OCI-LY7 (cell line): Measurements from ENCODE around the gene ULK1. TPM values are rescaled to one million over a fixed set of nuclear protein-coding genes. Genes with fewer than 3 reads are reported as not detected.

Source experiments
- BruUV-seq: library from RNA; stranded (reverse); fragments of 400-500 nt; replicated peaks from 2 replicates; lab custom pipeline; 2021; lab: Mats Ljungman, UMichigan
- CTCF ChIA-PET: fragments of 300-600 bp; sonication (Branson Sonifier 250); formaldehyde crosslinking; loops from one replicate; lab custom pipeline; 2022; ENCODE audit warnings: antibody characterized with exemption; ENCODE audit not compliant: unreplicated experiment; lab: Charles Lee
- POLR2A ChIA-PET: fragments of 300-600 bp; sonication (Branson Sonifier 250); formaldehyde crosslinking; loops from one replicate; lab custom pipeline; 2022; ENCODE audit warnings: antibody characterized with exemption; lab: Charles Lee
- DNase-seq: peaks from one replicate; pipeline ENCODE4 v3.0.0-alpha.2; 2015; ENCODE audit warnings: low spot score
- H2AFZ ChIP-seq: fragments of 200-600 bp; sonication (generic), shearing (Covaris generic); 2 replicates; pipeline ENCODE4 v1.6.1; 2014; ENCODE audit warnings: mild to moderate bottlenecking, antibody characterized with exemption, low read length, moderate library complexity
- H3K27ac ChIP-seq: fragments of 200-600 bp; sonication (generic); 2 replicates; pipeline ENCODE4 v1.5.1; 2014; ENCODE audit warnings: mixed run types, low read depth, mild to moderate bottlenecking, moderate library complexity, low read length, inconsistent platforms; ENCODE audit not compliant: poor library complexity, severe bottlenecking
- H3K36me3 ChIP-seq: fragments of 200-600 bp; sonication (generic); 2 replicates; pipeline ENCODE4 v1.6.1; 2014; ENCODE audit warnings: mild to moderate bottlenecking, antibody characterized with exemption, low read length, moderate library complexity, mixed read lengths; ENCODE audit not compliant: insufficient read depth
- H3K4me1 ChIP-seq: fragments of 200-600 bp; sonication (generic); 2 replicates; pipeline ENCODE4 v1.5.1; 2014; ENCODE audit warnings: mild to moderate bottlenecking, low read length; ENCODE audit not compliant: insufficient read depth, poor library complexity, severe bottlenecking
- H3K4me2 ChIP-seq: fragments of 200-600 bp; sonication (generic); 2 replicates; pipeline ENCODE4 v1.6.1; 2014; ENCODE audit warnings: mild to moderate bottlenecking, low read length
- H3K4me3 ChIP-seq: fragments of 200-600 bp; sonication (generic); 2 replicates; pipeline ENCODE4 v1.5.1; 2014; ENCODE audit warnings: mild to moderate bottlenecking, low read depth, low read length; ENCODE audit not compliant: poor library complexity, severe bottlenecking
- H3K79me2 ChIP-seq: fragments of 200-600 bp; sonication (generic); 2 replicates; pipeline ENCODE4 v1.6.1; 2016; ENCODE audit warnings: low read depth, mild to moderate bottlenecking, low read length, moderate library complexity, mixed read lengths; ENCODE audit not compliant: insufficient read depth
- H3K9me2 ChIP-seq: fragments of 200-600 bp; sonication (generic); 2 replicates; pipeline ENCODE4 v1.6.1; 2016; ENCODE audit warnings: mild to moderate bottlenecking, low read length, mixed read lengths; ENCODE audit not compliant: insufficient read depth
- H3K9me3 ChIP-seq: fragments of 200-600 bp; sonication (generic); 2 replicates; pipeline ENCODE4 v1.6.1; 2014; ENCODE audit warnings: mild to moderate bottlenecking, mixed run types, low read length, mixed read lengths
- H4K20me1 ChIP-seq: fragments of 200-600 bp; sonication (generic); 2 replicates; pipeline ENCODE4 v1.6.1; 2014; ENCODE audit warnings: mild to moderate bottlenecking, antibody characterized with exemption, low read length, moderate library complexity, mixed read lengths; ENCODE audit not compliant: insufficient read depth
- CTCF ChIP-seq: fragments of 200-600 bp; sonication (generic); conservative IDR thresholded peaks from 2 replicates; pipeline ENCODE4 v1.5.1; 2014; ENCODE audit warnings: mild to moderate bottlenecking, antibody characterized with exemption, low read length, moderate library complexity, mixed read lengths
- EZH2phosphoT487 ChIP-seq: fragments of 200-600 bp; sonication (generic); IDR thresholded peaks from 2 replicates; pipeline ENCODE4 v1.6.1; 2018; ENCODE audit warnings: low read depth, borderline replicate concordance, mild to moderate bottlenecking, mixed run types, antibody characterized with exemption, low read length, moderate library complexity, mixed read lengths
- intact Hi-C: fragments of 100-400 bp; cut with micrococcal nuclease; formaldehyde crosslinking; loops from one replicate; pipeline ENCODE4 v1.10.0; 2022; ENCODE audit not compliant: unreplicated experiment
- total RNA-seq, 2 experiments: library from RNA; depleted of rRNA in 1 of 2; stranded (reverse); fragments of >200 nt in 1 of 2; shearing (Covaris generic) in 1 of 2; gene quantifications; 2 replicates each; pipeline ENCODE4 v1.2.3, GENCODE V29; 2014 to 2022

Gene ULK1
- total RNA-seq, 2 experiments from 2014 or later = 4.3 to 15.5 TPM

- H3K9me3 ChIP-seq = no peaks in the 10 kb centered on the region
- ChIA-PET POLR2A (no interaction called here), CTCF (no interaction called here)
- no peaks in the 10 kb centered on the region for H3K4me1 ChIP-seq
- no peaks in the 10 kb centered on the region for H4K20me1 ChIP-seq
- peaks cover 61% of the 10 kb centered on the region for H3K36me3 ChIP-seq
- DNase-seq = no peak
- no peaks in the 10 kb centered on the region for H3K9me2 ChIP-seq
- H3K79me2 ChIP-seq = no peaks in the 10 kb centered on the region
- no peak overlapping the region for H3K4me3 ChIP-seq
- H2AFZ ChIP-seq = no peak overlapping the region
- intact Hi-C loops = no loop called here
- BruUV-seq = no TSS peak
- TF ChIP-seq CTCF = no peak
- TF ChIP-seq EZH2phosphoT487 = no peak
- no peak overlapping the region for H3K27ac ChIP-seq
- no peak overlapping the region for H3K4me2 ChIP-seq
These were observed 50.3 kb downstream of the ULK1 start for GRCh38 chr12:131944601-131945251.

- no peaks in the 10 kb centered on the region for H4K20me1 ChIP-seq
- H3K79me2 ChIP-seq = peaks cover 18% of the 10 kb centered on the region
- ChIA-PET POLR2A (no interaction called here), CTCF (no interaction called here)
- no TSS peak for BruUV-seq
- H3K9me3 ChIP-seq = no peaks in the 10 kb centered on the region
- H3K36me3 ChIP-seq = peaks cover 41% of the 10 kb centered on the region
- no peak for TF ChIP-seq EZH2phosphoT487
- TF ChIP-seq CTCF = no peak
- no peaks in the 10 kb centered on the region for H3K9me2 ChIP-seq
- no peak for DNase-seq
- intact Hi-C loops = no loop called here
- H3K27ac ChIP-seq = no peak overlapping the region
- no peak overlapping the region for H2AFZ ChIP-seq
- H3K4me2 ChIP-seq = no peak overlapping the region
- no peak overlapping the region for H3K4me3 ChIP-seq
- H3K4me1 ChIP-seq = peaks cover 5% of the 10 kb centered on the region
These were observed 52.3 kb downstream of the ULK1 start for GRCh38 chr12:131946757-131947156.

- Histone ChIP-seq H3K4me1 (peaks cover 6% of the 10 kb centered on the region), H3K27ac (no peak overlapping the region), H4K20me1 (peaks cover 2% of the 10 kb centered on the region; the same call in 1 of the 2 replicates), H3K4me3 (no peak overlapping the region), H3K9me3 (no peaks in the 10 kb centered on the region), H3K9me2 (no peaks in the 10 kb centered on the region), H2AFZ (no peak overlapping the region), H3K4me2 (no peak overlapping the region), H3K36me3 (peaks cover 37% of the 10 kb centered on the region), H3K79me2 (peaks cover 24% of the 10 kb centered on the region)
- no TSS peak for BruUV-seq
- intact Hi-C loops = no loop called here
- ChIA-PET CTCF (no interaction called here), POLR2A (no interaction called here)
- no peak for DNase-seq
- TF ChIP-seq CTCF (no peak), EZH2phosphoT487 (no peak)
These were observed 53.1 kb downstream of the ULK1 start for GRCh38 chr12:131947482-131948027.
